AG09309 (cell line): ENCODE data around the gene TRMT2A.
A peak's percentile ranks its signal among the peaks of the same experiment; 100 is the strongest.

Source experiments
- DNase-seq: peaks from one replicate; pipeline ENCODE4 v3.0.0-alpha.2; 2010; ENCODE audit warnings: low read depth
- H3K4me3 ChIP-seq: 2 replicates; pipeline ENCODE4 v1.5.1; 2011; ENCODE audit warnings: mild to moderate bottlenecking, low read depth, low read length, moderate library complexity; ENCODE audit not compliant: control insufficient read depth
- TF ChIP-seq, protein P1 (sequence below): IDR thresholded peaks from 2 replicates; pipeline ENCODE4 v1.5.1; 2011; ENCODE audit warnings: mild to moderate bottlenecking, low read depth, low read length, inconsistent platforms; ENCODE audit not compliant: insufficient read depth, control insufficient read depth; ENCODE audit errors: missing control alignments

The TRMT2A gene

GRCh38 chr22:20143883-20144665 is 27.0 kb upstream of the TRMT2A start:
- H3K4me3 ChIP-seq, result no peak overlapping the region
- TF ChIP-seq, protein P1, sequence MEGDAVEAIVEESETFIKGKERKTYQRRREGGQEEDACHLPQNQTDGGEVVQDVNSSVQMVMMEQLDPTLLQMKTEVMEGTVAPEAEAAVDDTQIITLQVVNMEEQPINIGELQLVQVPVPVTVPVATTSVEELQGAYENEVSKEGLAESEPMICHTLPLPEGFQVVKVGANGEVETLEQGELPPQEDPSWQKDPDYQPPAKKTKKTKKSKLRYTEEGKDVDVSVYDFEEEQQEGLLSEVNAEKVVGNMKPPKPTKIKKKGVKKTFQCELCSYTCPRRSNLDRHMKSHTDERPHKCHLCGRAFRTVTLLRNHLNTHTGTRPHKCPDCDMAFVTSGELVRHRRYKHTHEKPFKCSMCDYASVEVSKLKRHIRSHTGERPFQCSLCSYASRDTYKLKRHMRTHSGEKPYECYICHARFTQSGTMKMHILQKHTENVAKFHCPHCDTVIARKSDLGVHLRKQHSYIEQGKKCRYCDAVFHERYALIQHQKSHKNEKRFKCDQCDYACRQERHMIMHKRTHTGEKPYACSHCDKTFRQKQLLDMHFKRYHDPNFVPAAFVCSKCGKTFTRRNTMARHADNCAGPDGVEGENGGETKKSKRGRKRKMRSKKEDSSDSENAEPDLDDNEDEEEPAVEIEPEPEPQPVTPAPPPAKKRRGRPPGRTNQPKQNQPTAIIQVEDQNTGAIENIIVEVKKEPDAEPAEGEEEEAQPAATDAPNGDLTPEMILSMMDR, result no peak
- no peak for DNase-seq

DNA sequence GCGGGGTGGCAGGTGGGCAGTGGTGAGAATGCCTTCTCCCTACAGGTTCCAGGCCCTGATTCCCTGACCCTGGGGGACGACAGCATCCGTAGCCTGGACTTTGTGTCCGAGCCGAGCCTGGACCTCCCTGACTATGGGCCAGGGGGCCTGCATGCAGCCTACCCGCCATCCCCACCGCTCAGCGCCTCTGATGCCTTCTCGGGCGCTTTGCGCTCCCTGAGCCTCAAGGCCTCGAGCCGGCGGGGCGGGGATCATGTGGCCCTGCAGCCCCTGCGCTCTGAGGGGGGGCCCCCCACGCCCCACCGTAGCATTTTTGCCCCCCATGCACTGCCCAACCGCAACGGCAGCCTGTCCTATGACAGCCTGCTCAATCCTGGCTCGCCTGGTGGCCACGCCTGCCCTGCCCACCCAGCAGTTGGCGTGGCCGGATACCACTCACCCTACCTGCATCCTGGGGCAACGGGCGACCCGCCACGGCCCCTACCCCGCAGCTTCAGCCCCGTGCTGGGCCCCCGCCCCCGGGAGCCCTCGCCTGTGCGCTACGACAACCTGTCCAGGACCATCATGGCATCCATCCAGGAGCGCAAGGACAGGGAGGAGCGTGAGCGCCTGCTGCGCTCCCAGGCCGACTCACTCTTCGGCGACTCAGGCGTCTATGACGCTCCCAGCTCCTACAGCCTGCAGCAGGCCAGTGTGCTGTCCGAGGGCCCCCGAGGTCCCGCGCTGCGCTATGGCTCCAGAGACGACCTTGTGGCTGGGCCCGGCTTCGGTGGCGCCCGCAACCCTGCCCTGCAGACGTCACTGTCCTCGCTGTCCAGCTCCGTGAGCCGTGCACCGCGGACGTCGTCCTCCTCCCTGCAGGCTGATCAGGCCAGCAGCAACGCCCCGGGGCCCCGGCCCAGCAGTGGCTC is 25.9 kb upstream of the TRMT2A start:
- DNase-seq, result no peak

DNA sequence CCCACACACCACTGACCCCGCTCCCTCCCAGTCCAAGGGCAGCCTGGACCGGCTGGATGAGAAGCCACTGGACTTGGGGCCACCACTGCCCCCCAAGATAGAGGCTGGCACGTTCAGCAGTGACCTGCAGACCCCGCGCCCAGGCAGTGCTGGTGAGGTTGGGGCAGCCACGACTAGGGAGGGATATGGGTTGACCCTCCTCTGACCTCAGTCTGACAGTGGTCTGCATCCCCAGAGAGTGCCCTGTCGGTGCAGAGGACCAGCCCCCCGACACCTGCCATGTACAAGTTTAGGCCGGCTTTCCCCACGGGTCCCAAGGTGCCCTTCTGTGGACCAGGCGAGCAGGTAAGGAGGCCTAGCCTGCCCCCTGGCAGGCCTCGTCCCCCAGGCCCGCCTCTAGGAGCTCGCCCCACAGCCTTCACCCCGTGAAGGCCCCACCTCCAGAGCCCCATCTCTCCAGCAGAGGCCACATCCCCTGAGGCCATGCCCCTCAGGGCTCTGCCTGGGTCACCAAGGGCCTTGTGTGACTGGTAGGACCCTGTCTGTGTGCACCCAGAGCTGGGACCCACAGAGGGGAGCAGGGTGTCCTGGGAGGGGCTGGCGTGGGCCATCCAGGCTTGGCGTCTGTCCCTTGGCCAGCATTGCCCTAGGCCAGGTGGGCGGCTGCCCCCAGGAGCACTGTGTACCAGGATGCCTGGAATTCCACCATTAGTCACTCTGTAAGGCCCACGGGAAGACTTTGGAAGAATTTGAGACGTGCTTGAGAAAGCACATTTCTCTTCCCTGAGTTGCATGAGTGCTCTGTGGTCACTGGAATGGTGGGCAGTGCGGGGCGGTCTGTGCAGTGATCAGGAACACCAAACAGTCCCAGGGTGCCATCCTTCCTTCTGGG is 24.4 kb upstream of the TRMT2A start:
- H3K4me3 ChIP-seq, result no peak overlapping the region
- peak; percentile 31 for DNase-seq
- TF ChIP-seq, protein P1, result no peak

More for the DNA sequence above, 25.9 kb upstream of the TRMT2A start:
- H3K4me3 ChIP-seq, result no peak overlapping the region
- TF ChIP-seq, protein P1, result no peak

- no peak overlapping the region for H3K4me3 ChIP-seq
- TF ChIP-seq, protein P1, result no peak
- no peak for DNase-seq
Observed at GRCh38 chr22:20140521-20140964, 23.5 kb upstream of the TRMT2A start.

- TF ChIP-seq, protein P1, result no peak
- no peak for DNase-seq
- no peak overlapping the region for H3K4me3 ChIP-seq
Observed at GRCh38 chr22:20140107-20140445, 23.1 kb upstream of the TRMT2A start.
